Measurements from ENCODE around the gene VPS37B.

VPS37B gene

GRCh38 chr12:122865268-122866231 is 30.4 kb downstream of the VPS37B start:
- DNase-seq = no peak

- no peak for DNase-seq
Observed at GRCh38 chr12:122864894-122865253, 31.1 kb downstream of the VPS37B start.

GRCh38 chr12:122862872-122863701 is 32.8 kb downstream of the VPS37B start:
- DNase-seq = no peak

- no peak for DNase-seq
Observed at GRCh38 chr12:122862110-122862634, 33.8 kb downstream of the VPS37B start.

GRCh38 chr12:122861587-122861970 is 34.3 kb downstream of the VPS37B start:
- DNase-seq = no peak

GRCh38 chr12:122860854-122861586 is 34.9 kb downstream of the VPS37B start:
- no peak for DNase-seq

GRCh38 chr12:122860040-122860853 is 35.7 kb downstream of the VPS37B start:
- peak; percentile 83 for DNase-seq

- DNase-seq = no peak
Observed at GRCh38 chr12:122859303-122860039, 36.5 kb downstream of the VPS37B start.

- DNase-seq = no peak
Observed at GRCh38 chr12:122858591-122859302, 37.2 kb downstream of the VPS37B start.

- DNase-seq = no peak
Observed at GRCh38 chr12:122858171-122858570, 37.8 kb downstream of the VPS37B start.

GRCh38 chr12:122856999-122857671 is 38.8 kb downstream of the VPS37B start:
- DNase-seq = no peak

GRCh38 chr12:122855928-122856831 is 39.7 kb downstream of the VPS37B start:
- DNase-seq = no peak

GRCh38 chr12:122855071-122855829 is 40.7 kb downstream of the VPS37B start:
- no peak for DNase-seq

- DNase-seq = no peak
Observed at GRCh38 chr12:122854554-122854953, 41.4 kb downstream of the VPS37B start.

- DNase-seq = no peak
Observed at GRCh38 chr12:122853582-122854245, 42.2 kb downstream of the VPS37B start.

GRCh38 chr12:122852336-122853275 is 43.3 kb downstream of the VPS37B start:
- no peak for DNase-seq
